Measurements from ENCODE around the gene STK4. TPM values are rescaled to one million over a fixed set of nuclear protein-coding genes. Genes with fewer than 3 reads are reported as not detected.

Gene STK4
- total and polyA plus RNA-seq, 2 of the 4 experiments (the other 2 are of a cell fraction), result 10.2 to 22.2 TPM

- H4K20me1 ChIP-seq (ENCODE audit: insufficient read depth, low read length), result no peaks in the 10 kb centered on the region
- H4K8ac ChIP-seq (ENCODE audit: low read depth in 2 of 2, low read length in 2 of 2), result no peak overlapping the region
- peaks cover 0 to 6% of the 10 kb centered on the region in 2 experiments; a peak in 2 of 4 replicates for H3K79me1 ChIP-seq (ENCODE audit: low read depth in 1 of 2, low read length in 2 of 2)
- H2BK20ac ChIP-seq (ENCODE audit: low read depth, low read length), result no peak overlapping the region
- 100% methylated on average over 1 of the region's 6 CpGs; no CpG with 5 or more reads in 1 of the 2 experiments for WGBS, 2 experiments (ENCODE audit: extremely low coverage in 2 of 2, insufficient read length in 1 of 2)
- no peak overlapping the region for H3K23ac ChIP-seq (ENCODE audit: low read depth, low read length)
- H2BK15ac ChIP-seq (ENCODE audit: low read depth, low read length), result no peak overlapping the region
- H2BK5ac ChIP-seq (ENCODE audit: low read depth, low read length, poor library complexity, severe bottlenecking), result no peak overlapping the region
- H3K9ac ChIP-seq (ENCODE audit: low read depth, low read length), result no peak overlapping the region
- H3K9me3 ChIP-seq (ENCODE audit: control insufficient read depth, insufficient read depth, low read length), result no peaks in the 10 kb centered on the region
- CTCF ChIA-PET, result interaction anchor here (0.6 to 1.3 kb wide), 2 partner anchors 15 to 926 kb away, joined by 3 to 8 read pairs; no protein-coding TSS in a partner anchor
- H3K4me2 ChIP-seq (ENCODE audit: low read depth, low read length), result no peak overlapping the region
- POLR2A ChIA-PET (ENCODE audit: unreplicated experiment), result interaction anchor here (0.5 kb wide), 1 partner anchor 26 kb away, joined by 3 read pairs; no protein-coding TSS in a partner anchor
- in situ Hi-C loops (cut with MboI; ENCODE audit: low sequenced_read_pairs), result loop anchor here (25.0 kb wide), 1 partner anchor 759 kb away; the partner anchor contains the start of genes DNTTIP1 and WFDC3
- no peak overlapping the region for H2AFZ ChIP-seq (replicated peaks; ENCODE audit: low read length, poor library complexity)
- intact Hi-C loops (cut with micrococcal nuclease), result no loop called here
- no peak overlapping the region for H3K4me3 ChIP-seq (ENCODE audit: insufficient read depth, low read depth, low read length)
- no peak overlapping the region for H3K27ac ChIP-seq (ENCODE audit: insufficient read depth, low read length)
- H3K4me1 ChIP-seq (ENCODE audit: control insufficient read depth, insufficient read depth, low read length), result no peaks in the 10 kb centered on the region
- H3K14ac ChIP-seq (replicated peaks; ENCODE audit: low read depth, low read length), result no peak overlapping the region
- H3K18ac ChIP-seq (ENCODE audit: low read depth, low read length), result no peak overlapping the region
- no peaks in the 10 kb centered on the region for H3K27me3 ChIP-seq (ENCODE audit: control insufficient read depth, insufficient read depth, low read length)
- TF ChIP-seq FOS (IDR thresholded peaks at IDR 0.05; ENCODE audit: low read depth, low read length) (no peak), RAD21 (IDR thresholded peaks at IDR 0.05; ENCODE audit: low read length) (no peak)
- H4K5ac ChIP-seq (ENCODE audit: low read depth, low read length), result no peak overlapping the region
- H3K56ac ChIP-seq (ENCODE audit: extremely low read depth, insufficient read depth, low read length), result no peak overlapping the region
- dilution Hi-C loops (cut with HindIII; ENCODE audit: low sequenced_read_pairs, unreplicated experiment), result no loop called here
- H3K36me3 ChIP-seq (ENCODE audit: control insufficient read depth, insufficient read depth, low read length), result peaks cover 7% of the 10 kb centered on the region; the same call in 1 of the 2 replicates
- no peaks in the 10 kb centered on the region for H3K9me1 ChIP-seq (ENCODE audit: insufficient read depth, low read length)
- DNase-seq (no peak), ATAC-seq (ENCODE audit: low read depth) (no peak)
- no TSS peak for BruUV-seq (replicated peaks)
- no peak overlapping the region for H4K91ac ChIP-seq (ENCODE audit: insufficient read depth, low read depth, low read length)
- H3K4ac ChIP-seq (ENCODE audit: low read depth, low read length), result no peak overlapping the region
- no peak overlapping the region for H2AK5ac ChIP-seq (ENCODE audit: low read depth, low read length)
- no peak overlapping the region for H2AK9ac ChIP-seq (replicated peaks; ENCODE audit: low read depth, low read length, poor library complexity)
- H2BK120ac ChIP-seq (ENCODE audit: low read depth, low read length), result no peak overlapping the region
These were observed 62.3 kb downstream of the STK4 start for GRCh38 chr20:45028424-45029136.
